H1 (cell line): ENCODE measurements around the gene MYO15A. TPM values are rescaled to one million over a fixed set of nuclear protein-coding genes. Genes with fewer than 3 reads are reported as not detected.

ENCODE experiments used
- CTCF ChIA-PET: fragments of 300-600 bp; sonication (Branson Sonifier 250); formaldehyde crosslinking; loops from one replicate; lab custom pipeline; 2021; ENCODE audit not compliant: partially characterized antibody; lab: Charles Lee
- POLR2A ChIA-PET: fragments of 300-600 bp; sonication (Branson Sonifier 250); formaldehyde crosslinking; loops from one replicate; lab custom pipeline; 2021; ENCODE audit warnings: inconsistent platforms; ENCODE audit not compliant: partially characterized antibody; lab: Charles Lee
- DNase-seq, 2 experiments: peaks; one replicate each; pipeline versions ENCODE4 v3.0.0 to v3.0.0-alpha.2; 2010 to 2022; ENCODE audit warnings: low spot score in 2 of 2, low read depth in 1 of 2, mixed read lengths in 1 of 2
- FAIRE-seq: peaks from 2 replicates; lab custom pipeline; 2011; peaks lifted over from hg19 to GRCh38; lab: Jason Lieb, UNC
- H2AFZ ChIP-seq: 2 replicates; pipeline ENCODE4 v1.8.1; 2012; ENCODE audit warnings: low read length, inconsistent platforms
- H2AK5ac ChIP-seq: 2 replicates; pipeline ENCODE4 v1.6.1; 2013; ENCODE audit warnings: low read depth, low read length
- H2BK120ac ChIP-seq: replicated peaks from 2 replicates; pipeline ENCODE3; 2013; ENCODE audit warnings: low read depth, low read length, inconsistent platforms
- H2BK12ac ChIP-seq: 2 replicates; pipeline ENCODE4 v1.6.1; 2013; ENCODE audit warnings: low read depth, low read length
- H2BK15ac ChIP-seq: 2 replicates; pipeline ENCODE4 v1.6.1; 2013; ENCODE audit warnings: low read length
- H2BK20ac ChIP-seq: 2 replicates; pipeline ENCODE4 v1.6.1; 2013; ENCODE audit warnings: low read length
- H2BK5ac ChIP-seq: 2 replicates; pipeline ENCODE4 v1.6.1; 2013; ENCODE audit warnings: low read depth, low read length
- H3K14ac ChIP-seq: 2 replicates; pipeline ENCODE4 v1.6.1; 2013; ENCODE audit warnings: inconsistent platforms; ENCODE audit not compliant: insufficient read length
- H3K18ac ChIP-seq: 2 replicates; pipeline ENCODE4 v1.6.1; 2013; ENCODE audit warnings: low read length; ENCODE audit errors: extremely low read depth
- H3K23ac ChIP-seq: 2 replicates; pipeline ENCODE4 v1.6.1; 2013; ENCODE audit warnings: inconsistent platforms; ENCODE audit not compliant: insufficient read length
- H3K23me2 ChIP-seq: 2 replicates; pipeline ENCODE4 v1.6.1; 2013; ENCODE audit warnings: low read depth, low read length
- H3K27ac ChIP-seq: 2 replicates; pipeline ENCODE4 v1.6.1; 2011; ENCODE audit warnings: low read depth, low read length, inconsistent platforms
- H3K27me3 ChIP-seq, 4 experiments: replicated peaks in 1 of 4; 1 replicate in 1 of 4; 2 replicates in 3 of 4; pipeline versions ENCODE4 v1.6.1 to v1.8.1; 2011 to 2013; ENCODE audit warnings: low read length in 3 of 4, mild to moderate bottlenecking in 3 of 4, inconsistent platforms in 2 of 4, mixed read lengths in 2 of 4, moderate library complexity in 1 of 4; ENCODE audit not compliant: control insufficient read depth in 3 of 4, insufficient read depth in 3 of 4; ENCODE audit errors: extremely low read depth in 1 of 4
- H3K36me3 ChIP-seq, 4 experiments: 2 replicates each; pipeline versions ENCODE4 v1.6.1 to v1.8.1; 2011 to 2013; ENCODE audit warnings: mild to moderate bottlenecking in 4 of 4, low read length in 3 of 4, moderate library complexity in 2 of 4, control low read depth in 1 of 4, inconsistent platforms in 1 of 4; ENCODE audit not compliant: insufficient read depth in 4 of 4, control insufficient read depth in 2 of 4
- H3K4ac ChIP-seq: replicated peaks from 2 replicates; pipeline ENCODE3; 2013; ENCODE audit warnings: low read length, low read depth, mixed read lengths, inconsistent platforms; ENCODE audit not compliant: insufficient read length
- H3K4me1 ChIP-seq, 4 experiments: replicated peaks in 1 of 4; 1 replicate in 1 of 4; 2 replicates in 3 of 4; pipeline versions ENCODE4 v1.6.1 to v1.8.1; 2011 to 2013; ENCODE audit warnings: low read length in 3 of 4, inconsistent platforms in 2 of 4, mixed read lengths in 1 of 4; ENCODE audit not compliant: insufficient read depth in 4 of 4, control insufficient read depth in 3 of 4
- H3K4me2 ChIP-seq, 2 experiments: 2 replicates each; pipeline versions ENCODE4 v1.6.1 to v1.8.1; 2011 to 2013; ENCODE audit warnings: low read depth in 2 of 2, low read length in 2 of 2, control low read depth in 1 of 2, inconsistent platforms in 1 of 2, mild to moderate bottlenecking in 1 of 2; ENCODE audit not compliant: insufficient read depth in 1 of 2
- H3K4me3 ChIP-seq, 4 experiments: fragments of 200-600, 300-600 bp in 1 of 4; sonication (generic), shearing (Covaris generic), sonication (Bioruptor Twin) in 1 of 4; 2 replicates each; pipeline versions ENCODE4 v1.5.1 to v1.8.1; 2011 to 2016; ENCODE audit warnings: low read length in 4 of 4, low read depth in 3 of 4, control low read depth in 2 of 4, inconsistent platforms in 2 of 4, mild to moderate bottlenecking in 2 of 4, mixed read lengths in 1 of 4, moderate library complexity in 1 of 4; ENCODE audit not compliant: insufficient read depth in 2 of 4; ENCODE audit errors: extremely low read depth in 1 of 4
- H3K56ac ChIP-seq: replicated peaks from 2 replicates; pipeline ENCODE3; 2013; ENCODE audit warnings: low read depth, mild to moderate bottlenecking, mixed read lengths, low read length, inconsistent platforms; ENCODE audit not compliant: insufficient read length
- H3K79me1 ChIP-seq: 2 replicates; pipeline ENCODE4 v1.6.1; 2013; ENCODE audit warnings: low read depth, low read length, control low read depth
- H3K79me2 ChIP-seq, 2 experiments: 2 replicates each; pipeline versions ENCODE4 v1.6.1 to v1.8.1; 2012 to 2013; ENCODE audit warnings: low read length in 2 of 2, mild to moderate bottlenecking in 2 of 2, inconsistent platforms in 1 of 2; ENCODE audit not compliant: insufficient read depth in 2 of 2, control insufficient read depth in 1 of 2
- H3K9ac ChIP-seq, 4 experiments: replicated peaks in 1 of 4; 1 replicate in 1 of 4; 2 replicates in 3 of 4; pipeline versions ENCODE4 v1.6.1 to v1.8.1; 2011 to 2013; ENCODE audit warnings: low read depth in 3 of 4, low read length in 3 of 4, control low read depth in 2 of 4, mild to moderate bottlenecking in 2 of 4, moderate library complexity in 2 of 4, inconsistent platforms in 1 of 4; ENCODE audit errors: extremely low read depth in 1 of 4
- H3K9me3 ChIP-seq, 2 experiments: 2 replicates each; pipeline versions ENCODE4 v1.6.1 to v1.8.1; 2012 to 2013; ENCODE audit warnings: mild to moderate bottlenecking in 2 of 2, moderate library complexity in 2 of 2, control low read depth in 1 of 2, inconsistent platforms in 1 of 2, low read depth in 1 of 2, low read length in 1 of 2, mixed read lengths in 1 of 2; ENCODE audit not compliant: insufficient read depth in 2 of 2
- H4K20me1 ChIP-seq, 2 experiments: replicated peaks in 1 of 2; 2 replicates each; pipeline versions ENCODE3 to v1.8.1; 2011 to 2013; ENCODE audit warnings: inconsistent platforms in 2 of 2, low read length in 2 of 2, mild to moderate bottlenecking in 1 of 2; ENCODE audit not compliant: insufficient read depth in 2 of 2, control insufficient read depth in 1 of 2
- H4K5ac ChIP-seq: 2 replicates; pipeline ENCODE4 v1.6.1; 2013; ENCODE audit warnings: low read length, low read depth, mixed read lengths, inconsistent platforms; ENCODE audit not compliant: insufficient read length
- H4K8ac ChIP-seq: 2 replicates; pipeline ENCODE4 v1.8.0; 2013; ENCODE audit warnings: mild to moderate bottlenecking, moderate library complexity, low read length, inconsistent platforms; ENCODE audit not compliant: insufficient read depth; ENCODE audit errors: extremely low read depth
- H4K91ac ChIP-seq: replicated peaks from 2 replicates; pipeline ENCODE3; 2013; ENCODE audit warnings: low read length, mixed read lengths, inconsistent platforms; ENCODE audit not compliant: insufficient read length
- CBX5 ChIP-seq: fragments of 300-800, 300-1000 bp; sonication (generic); IDR thresholded peaks from 2 replicates; pipeline ENCODE4 v1.7.1; 2016; ENCODE audit warnings: antibody characterized with exemption, low read length, low read depth
- PHF8 ChIP-seq: fragments of 200-600 bp; sonication (generic); conservative IDR thresholded peaks from 2 replicates; pipeline ENCODE4 v1.7.1; 2012; ENCODE audit warnings: low read depth, mild to moderate bottlenecking, inconsistent platforms, low read length, moderate library complexity
- RFX5 ChIP-seq: IDR thresholded peaks from 2 replicates; pipeline ENCODE4 v1.6.1; 2011; ENCODE audit warnings: low read depth, low read length, improper control_type of control experiment, borderline replicate concordance
- RNF2 ChIP-seq: fragments of 200-900, 300-1000 bp; sonication (generic); IDR thresholded peaks from 2 replicates; pipeline ENCODE4 v1.7.1; 2016; ENCODE audit warnings: borderline replicate concordance, low read depth, mild to moderate bottlenecking, antibody characterized with exemption, low read length; ENCODE audit not compliant: poor library complexity, severe bottlenecking; ENCODE audit errors: missing control alignments
- YY1 ChIP-seq: IDR thresholded peaks from 2 replicates; pipeline ENCODE4 v1.6.1; 2011; ENCODE audit warnings: low read depth, mild to moderate bottlenecking, low read length
- WGBS, 2 experiments: shearing (Covaris generic) in 1 of 2; methylation state at CpG; one replicate each; pipeline versions ENCODE4 v1.1.6 to v1.1.7; 2013 to 2015; ENCODE audit warnings: low lambda C conversion rate in 2 of 2, mixed read lengths in 2 of 2, inconsistent platforms in 1 of 2, low coverage in 1 of 2, missing lambda C conversion rate in 1 of 2; ENCODE audit not compliant: insufficient replicate concordance in 2 of 2, insufficient coverage in 1 of 2, insufficient read length in 1 of 2; ENCODE audit errors: extremely low coverage in 1 of 2, missing lambda C conversion rate in 1 of 2; 5-methylcytosine and 5-hydroxymethylcytosine counted together
- polyA plus RNA-seq, 7 experiments: library from polyadenylated mRNA; depleted of rRNA in 3 of 7; stranded (reverse) in 5 of 7; unstranded in 2 of 7; fragments of >200 nt in 5 of 7; fragments of 200-250 nt in 2 of 7; gene quantifications; 1 replicate in 5 of 7; 2 replicates in 1 of 7; 4 replicates in 1 of 7; pipeline versions ENCODE4 v1.2.1 to v1.2.3, GENCODE V29; 2011 to 2013; ENCODE audit warnings: missing spikeins in 2 of 7, mixed read lengths in 2 of 7
- total RNA-seq: library from RNA; stranded (reverse); fragmentation: NEBNext Ultra II Directional; extraction: Animal tissue kit (Norgen Biotek cat#: 25700); gene quantifications from 2 replicates; pipeline ENCODE4 v1.2.1, GENCODE V29; 2021

MYO15A gene
- total and polyA plus RNA-seq, 2 of the 8 experiments (the other 6 are each of a cell fraction or from before 2014, with no cell fraction given), result 1.6 to 4.2 TPM

GRCh38 chr17:18107971-18108370 lies 585 bp upstream of the MYO15A start:
- Histone ChIP-seq H3K4ac (no peak overlapping the region), H3K9me3 (no peaks in the 10 kb centered on the region), H2BK5ac (no peak overlapping the region), H4K91ac (no peak overlapping the region), H3K36me3 (peaks cover 0 to 15% (median 5%) of the 10 kb centered on the region in 4 experiments; a peak in 3 of 8 replicates), H3K23me2 (no peaks in the 10 kb centered on the region), H2AK5ac (no peak overlapping the region), H3K27me3 (no peaks in the 10 kb centered on the region), H2BK20ac (no peak overlapping the region), H3K14ac (no peak overlapping the region), H3K56ac (no peak overlapping the region), H2BK120ac (no peak overlapping the region), H3K9ac (no peak overlapping the region), H3K4me3 (no peak overlapping the region), H4K20me1 (peaks cover 4 to 9% of the 10 kb centered on the region in 2 experiments), H2BK15ac (no peak overlapping the region), H4K8ac (no peak overlapping the region), H3K23ac (no peak overlapping the region), H3K18ac (no peak overlapping the region), H2AFZ (no peak overlapping the region), H4K5ac (no peak overlapping the region), H3K4me1 (peaks cover 0 to 7% (median 3%) of the 10 kb centered on the region in 4 experiments; a peak in 3 of 7 replicates), H3K79me2 (no peaks in the 10 kb centered on the region), H3K27ac (no peak overlapping the region), H2BK12ac (no peak overlapping the region), H3K4me2 (no peak overlapping the region), H3K79me1 (no peaks in the 10 kb centered on the region)
- ChIA-PET POLR2A (interaction anchor here (1.0 to 2.0 kb wide), 2 partner anchors 16 to 35 kb away, joined by 3 to 5 read pairs; no protein-coding TSS in a partner anchor), CTCF (no interaction called here)
- TF ChIP-seq PHF8 (no peak), RNF2 (no peak), CBX5 (no peak), YY1 (no peak), RFX5 (no peak)
- FAIRE-seq (no peak), DNase-seq (no peak)
- WGBS, 2 experiments, result 94% methylated on average over 6 of the region's 6 CpGs; no CpG with 5 or more reads in 1 of the 2 experiments
